Upper lobe of right lung (tissue), 1 donor: ENCODE measurements around the gene MARVELD2. TPM values are rescaled to one million over a fixed set of nuclear protein-coding genes. Genes with fewer than 3 reads are reported as not detected.

Source experiments
- ATAC-seq: fragments of 200-7000 bp; cut with Tn5 transposase; one replicate; pipeline ENCODE4 v1.9.1; 2020; ENCODE audit warnings: mild to moderate bottlenecking, moderate library complexity
- DNase-seq: peaks from one replicate; pipeline ENCODE4 v3.0.0-alpha.2; 2020
- H3K27ac ChIP-seq: fragments of 200-600 bp; one replicate; pipeline ENCODE4 v1.8.0; 2022
- H3K27me3 ChIP-seq: fragments of 200-600 bp; one replicate; pipeline ENCODE4 v1.8.0; 2022; ENCODE audit warnings: mild to moderate bottlenecking
- H3K36me3 ChIP-seq: fragments of 200-600 bp; one replicate; pipeline ENCODE4 v1.8.0; 2022
- H3K4me1 ChIP-seq: fragments of 200-600 bp; one replicate; pipeline ENCODE4 v1.8.0; 2022
- H3K4me3 ChIP-seq: fragments of 200-600 bp; one replicate; pipeline ENCODE4 v1.8.0; 2022; ENCODE audit warnings: mild to moderate bottlenecking
- H3K9me3 ChIP-seq: fragments of 200-600 bp; one replicate; pipeline ENCODE4 v1.8.0; 2022
- intact Hi-C: fragments of 100-400 bp; cut with DNase I; formaldehyde crosslinking; loops from one replicate; pipeline ENCODE4 v1.11.0; 2022
- total RNA-seq: library from RNA; stranded (reverse); fragmentation: NEBNext Ultra II Directional; extraction: Animal tissue kit (Norgen Biotek cat#: 25700); gene quantifications from one replicate; pipeline ENCODE4 v1.2.1, GENCODE V29; 2021
- TF ChIP-seq, protein P1 (sequence below): fragments of 200-600 bp; IDR thresholded peaks from one replicate; pipeline ENCODE4 v1.8.0; 2022; ENCODE audit warnings: antibody characterized with exemption
- donor health status: DM: no; HTN: yes; CAD: no; lungs with severe emphysema.

The MARVELD2 gene
- total RNA-seq, 1 donor from 2014 or later, result 32.4 TPM

DNA sequence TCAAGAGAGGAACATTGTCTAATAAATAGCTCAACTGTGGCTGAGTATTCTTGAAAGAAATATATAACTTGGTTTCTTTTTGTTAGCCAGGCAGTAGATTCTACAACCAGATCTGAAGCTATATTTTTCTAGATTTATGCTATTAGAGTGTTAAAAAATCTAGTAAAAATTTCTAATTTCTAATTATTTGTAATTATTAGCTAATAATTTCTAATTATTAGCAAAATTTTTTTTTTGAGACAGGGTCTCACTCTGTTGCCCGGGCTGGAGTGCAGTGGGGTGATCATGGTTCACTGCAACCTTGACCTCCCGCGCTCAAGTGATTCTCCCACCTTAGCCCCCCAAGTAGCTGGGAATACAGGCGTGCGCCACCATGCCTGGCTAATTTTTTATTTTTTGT, 42.5 kb upstream of the MARVELD2 start:
- Histone ChIP-seq H3K27me3 (no peaks in the 10 kb centered on the region), H3K36me3 (peaks cover 30% of the 10 kb centered on the region), H3K4me1 (peaks cover 19% of the 10 kb centered on the region), H3K9me3 (no peaks in the 10 kb centered on the region), H3K27ac (no peak overlapping the region), H3K4me3 (no peak overlapping the region)
- no peak for ATAC-seq
- TF ChIP-seq, protein P1, sequence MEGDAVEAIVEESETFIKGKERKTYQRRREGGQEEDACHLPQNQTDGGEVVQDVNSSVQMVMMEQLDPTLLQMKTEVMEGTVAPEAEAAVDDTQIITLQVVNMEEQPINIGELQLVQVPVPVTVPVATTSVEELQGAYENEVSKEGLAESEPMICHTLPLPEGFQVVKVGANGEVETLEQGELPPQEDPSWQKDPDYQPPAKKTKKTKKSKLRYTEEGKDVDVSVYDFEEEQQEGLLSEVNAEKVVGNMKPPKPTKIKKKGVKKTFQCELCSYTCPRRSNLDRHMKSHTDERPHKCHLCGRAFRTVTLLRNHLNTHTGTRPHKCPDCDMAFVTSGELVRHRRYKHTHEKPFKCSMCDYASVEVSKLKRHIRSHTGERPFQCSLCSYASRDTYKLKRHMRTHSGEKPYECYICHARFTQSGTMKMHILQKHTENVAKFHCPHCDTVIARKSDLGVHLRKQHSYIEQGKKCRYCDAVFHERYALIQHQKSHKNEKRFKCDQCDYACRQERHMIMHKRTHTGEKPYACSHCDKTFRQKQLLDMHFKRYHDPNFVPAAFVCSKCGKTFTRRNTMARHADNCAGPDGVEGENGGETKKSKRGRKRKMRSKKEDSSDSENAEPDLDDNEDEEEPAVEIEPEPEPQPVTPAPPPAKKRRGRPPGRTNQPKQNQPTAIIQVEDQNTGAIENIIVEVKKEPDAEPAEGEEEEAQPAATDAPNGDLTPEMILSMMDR, result no peak
- intact Hi-C loops, result no loop called here
- no peak for DNase-seq

DNA sequence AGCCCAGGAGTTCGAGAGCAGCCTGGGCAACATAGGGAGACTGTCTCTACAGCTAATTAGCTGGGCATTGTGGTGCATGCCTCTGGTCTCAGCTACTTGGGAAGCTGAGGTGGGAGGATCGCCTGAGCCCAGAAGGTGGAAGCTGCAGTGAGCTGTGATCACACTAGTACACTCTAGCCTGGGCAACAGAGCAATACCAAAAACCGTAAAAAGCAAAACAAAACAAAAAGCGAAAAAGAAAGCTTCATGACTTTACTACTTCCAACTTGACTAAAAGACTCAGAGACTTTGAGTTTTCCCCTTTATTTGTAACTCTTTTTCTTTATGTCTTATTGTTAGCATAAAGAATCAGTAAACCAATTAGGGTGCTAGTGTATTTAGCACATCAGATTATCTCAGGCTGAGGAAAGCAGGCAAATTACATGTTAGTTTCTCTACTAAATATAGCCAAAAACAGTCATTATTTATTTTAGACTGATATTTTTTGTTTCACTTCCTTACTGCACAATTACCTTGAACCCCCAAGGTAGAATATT, 39.9 kb upstream of the MARVELD2 start:
- Histone ChIP-seq H3K4me1 (peaks cover 10% of the 10 kb centered on the region), H3K4me3 (no peak overlapping the region), H3K9me3 (no peaks in the 10 kb centered on the region), H3K27me3 (no peaks in the 10 kb centered on the region), H3K27ac (no peak overlapping the region), H3K36me3 (peaks cover 47% of the 10 kb centered on the region)
- TF ChIP-seq, protein P1, result no peak
- intact Hi-C loops, result no loop called here
- DNase-seq (no peak), ATAC-seq (no peak)

DNA sequence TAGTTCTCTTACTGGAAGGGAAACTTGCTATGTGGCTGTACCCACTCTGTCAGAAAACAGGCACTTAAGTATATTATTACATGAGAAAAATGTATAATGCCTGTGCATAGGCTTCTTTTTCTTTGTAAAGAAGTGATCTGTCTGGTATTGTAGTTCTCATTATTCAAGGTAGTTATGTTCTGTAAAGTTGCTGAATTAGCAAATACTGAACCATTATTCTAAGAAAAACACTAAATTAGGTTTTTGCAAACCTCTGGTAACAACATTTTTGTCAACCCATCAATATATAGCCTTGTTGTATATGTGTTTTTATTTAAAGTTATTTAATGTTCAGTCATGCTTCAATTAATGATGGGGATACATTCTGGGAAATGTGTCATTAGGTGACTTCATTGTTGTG, 36.5 kb upstream of the MARVELD2 start:
- H3K4me3 ChIP-seq, result no peak overlapping the region
- H3K27me3 ChIP-seq, result no peaks in the 10 kb centered on the region
- no peaks in the 10 kb centered on the region for H3K9me3 ChIP-seq
- peaks cover 81% of the 10 kb centered on the region for H3K36me3 ChIP-seq
- ATAC-seq (no peak), DNase-seq (no peak)
- no peaks in the 10 kb centered on the region for H3K4me1 ChIP-seq
- TF ChIP-seq, protein P1, result no peak
- intact Hi-C loops, result no loop called here
- no peak overlapping the region for H3K27ac ChIP-seq

DNA sequence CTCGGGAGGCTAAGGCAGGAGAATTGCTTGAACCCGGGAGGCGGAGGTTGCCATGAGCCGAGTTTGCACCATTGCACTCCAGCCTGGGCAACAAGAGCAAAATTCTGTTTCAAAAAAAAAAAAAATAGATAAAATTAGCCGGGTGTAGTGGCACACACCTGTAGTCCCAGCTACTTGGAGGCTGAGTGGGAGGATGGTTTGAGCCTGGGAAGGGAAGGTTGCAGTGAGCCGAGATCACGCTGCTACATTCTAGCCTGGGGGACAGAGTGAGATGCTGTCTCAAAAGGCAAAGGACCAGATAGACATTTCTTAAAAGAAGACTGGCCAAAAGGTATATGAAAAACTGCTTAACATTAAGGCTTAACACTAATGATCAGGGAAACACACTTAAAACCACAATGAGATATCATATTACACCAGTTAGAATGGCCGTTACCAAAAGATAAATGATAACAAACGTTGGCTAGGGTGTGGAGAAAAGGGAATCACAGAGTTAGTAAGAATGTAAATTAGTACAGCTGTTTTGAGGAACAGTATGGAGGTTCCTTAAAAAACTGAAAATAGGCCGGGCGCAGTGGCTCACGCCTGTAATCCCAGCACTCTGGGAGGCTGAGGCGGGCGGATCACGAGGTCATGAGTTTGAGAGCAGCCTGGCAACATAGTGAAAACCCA, 10.1 kb upstream of the MARVELD2 start:
- H3K36me3 ChIP-seq, result peaks cover 40% of the 10 kb centered on the region

DNA sequence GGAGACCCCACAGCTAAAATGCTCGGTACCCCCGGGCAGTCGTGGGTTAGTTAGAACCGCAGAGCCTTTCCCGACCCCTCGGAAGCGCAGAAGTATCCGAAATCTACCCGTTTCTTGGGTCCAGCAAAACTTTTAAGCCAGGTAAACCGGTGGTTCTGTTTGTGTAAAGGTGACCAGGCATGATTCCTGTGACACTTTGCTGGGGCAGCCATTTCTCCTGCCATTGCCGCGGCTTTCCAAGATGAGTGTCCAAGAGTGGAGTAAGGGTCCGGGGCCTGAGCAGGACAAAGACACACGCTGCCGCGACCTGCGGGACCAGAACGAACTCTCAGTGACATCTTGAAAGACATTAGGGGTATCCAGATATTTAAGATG, 655 bp downstream of the MARVELD2 start:
- intact Hi-C loops, result no loop called here
- TF ChIP-seq, protein P1, result no peak
- Histone ChIP-seq H3K27me3 (no peaks in the 10 kb centered on the region), H3K9me3 (no peaks in the 10 kb centered on the region), H3K27ac (peak overlapping the region; percentile 83), H3K36me3 (peaks cover 32% of the 10 kb centered on the region), H3K4me3 (peak overlapping the region; percentile 66), H3K4me1 (no peaks in the 10 kb centered on the region)
- DNase-seq, result peak; percentile 67
- ATAC-seq, result peak; percentile 12

More for the DNA sequence above, 10.1 kb upstream of the MARVELD2 start:
- Histone ChIP-seq H3K9me3 (no peaks in the 10 kb centered on the region), H3K27ac (no peak overlapping the region), H3K4me1 (no peaks in the 10 kb centered on the region), H3K4me3 (no peak overlapping the region), H3K27me3 (no peaks in the 10 kb centered on the region)
- ATAC-seq (no peak), DNase-seq (no peak)
- intact Hi-C loops, result no loop called here
- TF ChIP-seq, protein P1, result no peak
